Skeletal muscle tissue (tissue), 4 donors: ENCODE data around the gene AIRE. TPM values are rescaled to one million over a fixed set of nuclear protein-coding genes. Genes with fewer than 3 reads are reported as not detected.

ENCODE experiments used
- H3K27ac ChIP-seq: one replicate; pipeline ENCODE4 v1.7.0; 2013; ENCODE audit warnings: mild to moderate bottlenecking, low read depth, low read length, inconsistent platforms
- H3K27me3 ChIP-seq, 3 donors: one replicate each; pipeline ENCODE4 v1.7.0; 2013; ENCODE audit warnings: low read length in 3 of 3; ENCODE audit not compliant: control insufficient read depth in 3 of 3, insufficient read depth in 3 of 3
- H3K36me3 ChIP-seq, 3 donors: one replicate each; pipeline ENCODE4 v1.7.0; 2013; ENCODE audit warnings: low read length in 3 of 3; ENCODE audit not compliant: control insufficient read depth in 3 of 3, insufficient read depth in 3 of 3
- H3K4me1 ChIP-seq, 3 donors: one replicate each; pipeline ENCODE4 v1.7.0; 2013; ENCODE audit warnings: low read length in 3 of 3, mild to moderate bottlenecking in 3 of 3; ENCODE audit not compliant: control insufficient read depth in 3 of 3, insufficient read depth in 3 of 3
- H3K4me3 ChIP-seq, 3 donors: one replicate each; pipeline ENCODE4 v1.7.0; 2013; ENCODE audit warnings: low read length in 3 of 3
- H3K9ac ChIP-seq, 3 donors: one replicate each; pipeline ENCODE4 v1.7.0; 2013; ENCODE audit warnings: low read length in 3 of 3, mild to moderate bottlenecking in 3 of 3, moderate library complexity in 2 of 3, low read depth in 1 of 3
- H3K9me3 ChIP-seq, 3 donors: one replicate each; pipeline ENCODE4 v1.7.0; 2013; ENCODE audit warnings: low read length in 3 of 3; ENCODE audit not compliant: control insufficient read depth in 3 of 3
- total RNA-seq: library from RNA; depleted of rRNA; stranded (reverse); fragments of >200 nt; gene quantifications from one replicate; pipeline ENCODE4 v1.2.3, GENCODE V29; 2014
- donor health status: Osteomylitis.

AIRE gene
- total RNA-seq, 1 donor from 2014 or later = not detected

GRCh38 chr21:44291936-44292811 lies 6.5 kb downstream of the AIRE start:
- H3K27ac ChIP-seq = no peak overlapping the region
- H3K4me1 ChIP-seq = peaks cover 6 to 9% (median 8%) of the 10 kb centered on the region in 3 donors
- H3K9ac ChIP-seq = no peak overlapping the region
- H3K4me3 ChIP-seq = no peak overlapping the region
- peaks cover 12 to 25% (median 19%) of the 10 kb centered on the region in 3 donors for H3K27me3 ChIP-seq
- no peaks in the 10 kb centered on the region for H3K9me3 ChIP-seq
- H3K36me3 ChIP-seq = no peaks in the 10 kb centered on the region

GRCh38 chr21:44292812-44293195 lies 7.1 kb downstream of the AIRE start:
- peaks cover 7 to 19% (median 15%) of the 10 kb centered on the region in 3 donors for H3K27me3 ChIP-seq
- no peak overlapping the region for H3K27ac ChIP-seq

GRCh38 chr21:44293551-44294231 lies 8.0 kb downstream of the AIRE start:
- H3K27ac ChIP-seq = no peak overlapping the region
- no peak overlapping the region for H3K4me3 ChIP-seq
- H3K27me3 ChIP-seq = peaks cover 8 to 15% (median 11%) of the 10 kb centered on the region in 3 donors
- no peaks in the 10 kb centered on the region for H3K9me3 ChIP-seq
- H3K4me1 ChIP-seq = peaks cover 6 to 16% (median 13%) of the 10 kb centered on the region in 3 donors
- H3K9ac ChIP-seq = no peak overlapping the region
- H3K36me3 ChIP-seq = no peaks in the 10 kb centered on the region

More at GRCh38 chr21:44292812-44293195, 7.1 kb downstream of the AIRE start:
- peaks cover 6 to 13% (median 13%) of the 10 kb centered on the region in 3 donors for H3K4me1 ChIP-seq
- H3K9me3 ChIP-seq = no peaks in the 10 kb centered on the region
- H3K4me3 ChIP-seq = no peak overlapping the region
- H3K9ac ChIP-seq = no peak overlapping the region
- H3K36me3 ChIP-seq = no peaks in the 10 kb centered on the region

GRCh38 chr21:44294391-44295162 lies 8.9 kb downstream of the AIRE start:
- H3K36me3 ChIP-seq = no peaks in the 10 kb centered on the region
- no peaks in the 10 kb centered on the region for H3K9me3 ChIP-seq
- peaks cover 12 to 22% (median 20%) of the 10 kb centered on the region in 3 donors for H3K4me1 ChIP-seq
- peaks cover 8 to 15% (median 14%) of the 10 kb centered on the region in 3 donors for H3K27me3 ChIP-seq
- H3K9ac ChIP-seq = peak overlapping the region in 1 of 3 donors; percentile 40
- no peak overlapping the region for H3K4me3 ChIP-seq
- no peak overlapping the region for H3K27ac ChIP-seq

DNA sequence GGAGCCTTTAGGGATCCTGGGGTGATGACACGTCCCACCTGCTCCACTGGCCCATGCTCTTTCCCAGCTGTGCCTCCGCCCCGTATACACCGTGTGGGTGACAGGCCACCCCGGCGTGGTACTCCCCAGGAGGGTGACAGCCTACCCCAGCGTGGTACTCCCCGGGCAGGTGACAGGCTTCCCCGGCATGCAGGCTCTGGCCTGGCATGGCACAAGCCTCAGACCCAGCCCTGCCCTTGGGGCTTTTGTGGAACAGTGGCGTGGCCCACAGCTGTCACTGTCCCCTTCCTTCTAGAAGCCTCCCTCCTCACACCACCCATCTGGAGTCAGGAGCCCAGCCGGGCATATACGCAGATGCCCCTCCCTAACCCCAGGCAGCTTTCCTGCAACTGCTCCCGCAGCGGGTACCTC lies 9.5 kb downstream of the AIRE start:
- H3K4me3 ChIP-seq = no peak overlapping the region
- H3K36me3 ChIP-seq = no peaks in the 10 kb centered on the region
- H3K4me1 ChIP-seq = peaks cover 13 to 22% (median 21%) of the 10 kb centered on the region in 3 donors
- peak overlapping the region in 1 of 3 donors; percentile 40 for H3K9ac ChIP-seq
- no peak overlapping the region for H3K27ac ChIP-seq
- no peaks in the 10 kb centered on the region for H3K9me3 ChIP-seq
- H3K27me3 ChIP-seq = peaks cover 8 to 15% (median 14%) of the 10 kb centered on the region in 3 donors

- H3K27ac ChIP-seq = no peak overlapping the region
These were observed 10.0 kb downstream of the AIRE start for GRCh38 chr21:44295646-44296045.

DNA sequence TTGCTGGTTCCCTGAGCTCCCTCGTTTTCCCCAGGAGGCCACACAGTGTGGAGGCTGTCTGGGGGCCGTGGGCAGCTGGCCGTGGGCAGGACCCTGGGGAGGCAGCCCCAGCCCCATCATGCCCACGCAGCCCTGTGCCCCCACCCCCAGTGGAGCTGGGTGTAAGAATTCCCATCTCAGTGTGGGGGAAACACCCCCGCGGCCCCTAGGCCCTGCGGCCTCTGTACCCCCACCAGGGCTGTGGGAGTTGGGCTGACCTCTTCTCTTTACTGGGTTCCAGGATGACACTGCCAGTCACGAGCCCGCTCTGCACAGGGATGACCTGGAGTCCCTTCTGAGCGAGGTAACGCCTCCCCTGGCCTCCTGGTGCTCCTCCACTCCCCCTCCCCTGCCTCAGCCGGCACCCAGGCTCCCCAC lies 10.4 kb downstream of the AIRE start:
- H3K9ac ChIP-seq = no peak overlapping the region
- no peaks in the 10 kb centered on the region for H3K9me3 ChIP-seq
- peaks cover 20 to 28% (median 24%) of the 10 kb centered on the region in 3 donors for H3K4me1 ChIP-seq
- peaks cover 8 to 15% (median 14%) of the 10 kb centered on the region in 3 donors for H3K27me3 ChIP-seq
- no peaks in the 10 kb centered on the region for H3K36me3 ChIP-seq
- no peak overlapping the region for H3K4me3 ChIP-seq
- no peak overlapping the region for H3K27ac ChIP-seq

More at GRCh38 chr21:44295646-44296045, 10.0 kb downstream of the AIRE start:
- peak overlapping the region in 1 of 3 donors; percentile 40 for H3K9ac ChIP-seq
- peaks cover 15 to 23% (median 21%) of the 10 kb centered on the region in 3 donors for H3K4me1 ChIP-seq
- no peaks in the 10 kb centered on the region for H3K9me3 ChIP-seq
- no peaks in the 10 kb centered on the region for H3K36me3 ChIP-seq
- peaks cover 8 to 15% (median 14%) of the 10 kb centered on the region in 3 donors for H3K27me3 ChIP-seq
- H3K4me3 ChIP-seq = no peak overlapping the region

DNA sequence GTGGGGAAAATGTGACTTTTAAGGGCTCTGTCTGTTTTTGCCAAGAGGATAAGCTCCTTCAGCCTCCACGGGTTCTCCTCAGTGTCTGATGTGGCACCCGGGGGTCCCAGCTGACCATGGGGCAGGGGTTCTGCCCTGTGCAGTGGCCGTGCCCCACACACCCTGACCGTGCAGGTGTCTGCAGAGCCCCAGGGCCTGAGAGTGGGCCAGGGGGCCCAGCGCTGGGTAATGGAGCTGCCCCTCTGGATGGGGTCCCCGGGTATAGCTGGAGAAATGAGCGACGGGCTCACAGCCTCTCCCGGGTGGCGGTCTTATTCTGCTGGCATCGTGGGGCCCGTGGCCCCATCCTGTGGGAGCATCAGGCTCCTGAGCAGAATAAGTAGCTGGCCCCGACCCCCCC lies 11.2 kb downstream of the AIRE start:
- Histone ChIP-seq H3K9ac (no peak overlapping the region), H3K36me3 (no peaks in the 10 kb centered on the region), H3K27me3 (peaks cover 8 to 14% (median 12%) of the 10 kb centered on the region in 3 donors), H3K4me1 (peaks cover 26 to 36% (median 32%) of the 10 kb centered on the region in 3 donors), H3K4me3 (no peak overlapping the region), H3K9me3 (no peaks in the 10 kb centered on the region), H3K27ac (no peak overlapping the region)

DNA sequence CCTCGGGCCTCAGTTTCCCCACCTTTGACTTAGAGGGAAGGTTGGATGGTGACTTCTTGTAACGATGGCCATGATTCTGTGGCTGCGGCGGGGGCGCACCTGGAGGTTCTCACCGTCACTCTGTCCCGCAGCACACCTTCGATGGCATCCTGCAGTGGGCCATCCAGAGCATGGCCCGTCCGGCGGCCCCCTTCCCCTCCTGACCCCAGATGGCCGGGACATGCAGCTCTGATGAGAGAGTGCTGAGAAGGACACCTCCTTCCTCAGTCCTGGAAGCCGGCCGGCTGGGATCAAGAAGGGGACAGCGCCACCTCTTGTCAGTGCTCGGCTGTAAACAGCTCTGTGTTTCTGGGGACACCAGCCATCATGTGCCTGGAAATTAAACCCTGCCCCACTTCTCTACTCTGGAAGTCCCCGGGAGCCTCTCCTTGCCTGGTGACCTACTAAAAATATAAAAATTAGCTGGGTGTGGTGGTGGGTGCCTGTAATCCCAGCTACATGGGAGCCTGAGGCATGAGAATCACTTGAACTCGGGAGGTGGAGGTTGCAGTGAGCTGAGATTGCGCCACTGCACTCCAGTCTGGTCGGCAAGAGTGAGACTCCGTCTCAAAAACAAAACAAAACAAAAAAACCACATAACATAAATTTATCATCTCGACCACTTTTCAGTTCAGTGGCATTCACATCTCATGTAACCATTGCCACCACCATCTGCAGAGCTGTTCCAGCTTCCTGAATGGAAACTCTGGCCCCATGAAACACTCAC lies 12.0 kb downstream of the AIRE start:
- Histone ChIP-seq H3K27ac (no peak overlapping the region), H3K9me3 (no peaks in the 10 kb centered on the region), H3K36me3 (no peaks in the 10 kb centered on the region), H3K4me3 (no peak overlapping the region), H3K9ac (no peak overlapping the region), H3K27me3 (peaks cover 6 to 14% (median 8%) of the 10 kb centered on the region in 3 donors), H3K4me1 (peaks cover 32 to 44% (median 40%) of the 10 kb centered on the region in 3 donors)
